Renal pelvis (tissue), 12 donors: ENCODE results near the gene RIMBP2. TPM values are rescaled to one million over a fixed set of nuclear protein-coding genes. Genes with fewer than 3 reads are reported as not detected.
A peak's percentile ranks its signal among the peaks of the same experiment; 100 is the strongest.
"Not testable (repeated sequence)": the region's sequence is repeated elsewhere in the genome, so short reads cannot be mapped to it uniquely, and the experiment has no call there.

Experiments
- DNase-seq: peaks from one replicate; pipeline ENCODE4 v3.0.0-alpha.2; 2013
- long read RNA-seq, 16 experiments: transcript quantifications; one replicate each; lab custom pipeline, GENCODE V29; 2026
- polyA plus RNA-seq, 3 donors: library from polyadenylated mRNA; unstranded; fragments of 120-200 nt; gene quantifications; one replicate each; pipeline ENCODE4 v1.2.1, GENCODE V29; 2013; ENCODE audit not compliant: insufficient read length in 3 of 3

RIMBP2 gene, protein sequence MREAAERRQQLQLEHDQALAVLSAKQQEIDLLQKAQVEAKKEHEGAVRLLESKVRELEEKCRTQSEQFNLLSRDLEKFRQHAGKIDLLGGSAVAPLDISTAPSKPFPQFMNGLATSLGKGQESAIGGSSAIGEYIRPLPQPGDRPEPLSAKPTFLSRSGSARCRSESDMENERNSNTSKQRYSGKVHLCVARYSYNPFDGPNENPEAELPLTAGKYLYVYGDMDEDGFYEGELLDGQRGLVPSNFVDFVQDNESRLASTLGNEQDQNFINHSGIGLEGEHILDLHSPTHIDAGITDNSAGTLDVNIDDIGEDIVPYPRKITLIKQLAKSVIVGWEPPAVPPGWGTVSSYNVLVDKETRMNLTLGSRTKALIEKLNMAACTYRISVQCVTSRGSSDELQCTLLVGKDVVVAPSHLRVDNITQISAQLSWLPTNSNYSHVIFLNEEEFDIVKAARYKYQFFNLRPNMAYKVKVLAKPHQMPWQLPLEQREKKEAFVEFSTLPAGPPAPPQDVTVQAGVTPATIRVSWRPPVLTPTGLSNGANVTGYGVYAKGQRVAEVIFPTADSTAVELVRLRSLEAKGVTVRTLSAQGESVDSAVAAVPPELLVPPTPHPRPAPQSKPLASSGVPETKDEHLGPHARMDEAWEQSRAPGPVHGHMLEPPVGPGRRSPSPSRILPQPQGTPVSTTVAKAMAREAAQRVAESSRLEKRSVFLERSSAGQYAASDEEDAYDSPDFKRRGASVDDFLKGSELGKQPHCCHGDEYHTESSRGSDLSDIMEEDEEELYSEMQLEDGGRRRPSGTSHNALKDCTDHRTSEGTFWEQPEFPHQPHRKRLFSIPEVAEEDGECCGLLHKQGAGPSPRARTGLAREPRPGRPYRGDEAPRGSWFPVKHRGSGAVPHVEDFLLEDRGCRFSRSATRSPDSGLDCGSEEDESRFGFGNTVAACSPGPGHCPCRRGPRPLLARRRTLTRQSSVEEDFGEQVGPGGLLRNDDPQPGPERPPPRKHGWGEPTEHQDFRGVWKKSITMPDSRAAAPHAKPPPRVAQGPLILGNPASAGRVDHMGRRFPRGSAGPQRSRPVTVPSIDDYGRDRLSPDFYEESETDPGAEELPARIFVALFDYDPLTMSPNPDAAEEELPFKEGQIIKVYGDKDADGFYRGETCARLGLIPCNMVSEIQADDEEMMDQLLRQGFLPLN (N-terminal part only)
- polyA plus RNA-seq, result 10 to 100 TPM; 16.2 to 24.9 (median 23.9) TPM
- long read RNA-seq, donor 1, result 0 reads
- long read RNA-seq, donor 2, result 0 reads
- long read RNA-seq, donor 3, result 0 reads
- long read RNA-seq, donor 4, partial matches to known transcripts, result 18 of 18 reads
- long read RNA-seq, donor 4, other reads (novel, unspliced or antisense), result 0 of 18 reads
- long read RNA-seq, donor 5, partial matches to known transcripts, result 0 of 1 reads
- long read RNA-seq, donor 5, other reads (novel, unspliced or antisense), result 0 of 1 reads
- long read RNA-seq, donor 6, partial matches to known transcripts, result 0 of 2 reads
- long read RNA-seq, donor 6, other reads (novel, unspliced or antisense), result 0 of 2 reads
- long read RNA-seq, donor 7, result 0 reads
- long read RNA-seq, donor 8, result 0 reads
- long read RNA-seq, donor 9, result 0 reads
- long read RNA-seq, donor 10, result 0 reads
- long read RNA-seq, donor 11, result 0 reads
- long read RNA-seq, donor 12, result 0 reads
- long read RNA-seq, donor 13, partial matches to known transcripts, result 20 of 21 reads
- long read RNA-seq, donor 13, other reads (novel, unspliced or antisense), result 0 of 21 reads
- long read RNA-seq, donor 14, result 0 reads
- long read RNA-seq, donor 15, result 0 reads
- long read RNA-seq, donor 16, result 0 reads

DNA sequence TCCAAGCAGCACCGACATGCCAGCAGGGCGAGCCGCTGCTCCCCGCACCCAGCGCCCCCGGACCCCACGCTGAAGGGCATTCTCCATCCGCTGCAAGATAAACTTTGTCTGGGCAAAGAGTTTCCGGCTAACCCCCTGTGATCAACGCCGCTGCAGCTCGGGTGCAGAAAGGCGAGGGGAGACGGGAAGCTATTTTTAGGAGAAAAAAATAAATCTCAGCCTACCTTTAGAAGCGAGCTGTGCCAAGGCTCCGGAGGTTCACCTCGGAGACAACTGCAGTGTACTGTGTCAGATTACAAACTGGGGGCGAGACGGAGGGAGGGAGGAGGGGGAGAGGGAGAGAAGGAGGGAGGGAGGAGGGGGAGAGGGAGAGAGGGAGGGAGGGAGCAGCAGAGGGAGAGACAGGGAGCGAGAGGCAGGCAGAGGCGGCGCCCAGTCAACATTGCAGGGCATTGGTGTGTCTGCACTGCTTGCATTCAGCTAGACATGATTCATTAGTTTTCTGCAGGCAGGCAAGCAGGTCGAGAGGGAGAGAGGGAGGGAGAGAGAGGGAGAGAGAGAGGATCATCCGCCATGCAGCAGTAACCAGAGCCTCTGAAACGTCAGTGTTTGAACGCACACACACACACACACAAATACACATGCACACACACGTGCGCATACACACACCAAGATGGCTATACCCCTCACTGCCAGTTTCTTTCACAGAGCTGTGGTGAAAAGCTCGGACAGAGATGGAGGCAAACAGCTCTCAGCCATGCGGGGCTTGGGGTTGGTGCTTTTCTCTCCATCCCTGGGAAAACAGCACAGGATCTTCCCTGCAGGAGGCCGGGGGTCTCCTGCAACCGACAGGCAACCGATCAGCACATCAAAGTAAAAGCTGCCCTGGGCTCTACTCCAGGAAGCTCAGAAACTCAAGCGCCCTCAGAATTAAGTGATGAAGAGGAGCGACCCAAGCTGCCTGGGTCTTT is at the start of gene RIMBP2:
RIMBP2 (minus strand) TSS at position 302 of the 971 bp plus-strand sequence. CDS start 237,286 bp downstream, outside the sequence.
- peak; percentile 83 for DNase-seq

DNA sequence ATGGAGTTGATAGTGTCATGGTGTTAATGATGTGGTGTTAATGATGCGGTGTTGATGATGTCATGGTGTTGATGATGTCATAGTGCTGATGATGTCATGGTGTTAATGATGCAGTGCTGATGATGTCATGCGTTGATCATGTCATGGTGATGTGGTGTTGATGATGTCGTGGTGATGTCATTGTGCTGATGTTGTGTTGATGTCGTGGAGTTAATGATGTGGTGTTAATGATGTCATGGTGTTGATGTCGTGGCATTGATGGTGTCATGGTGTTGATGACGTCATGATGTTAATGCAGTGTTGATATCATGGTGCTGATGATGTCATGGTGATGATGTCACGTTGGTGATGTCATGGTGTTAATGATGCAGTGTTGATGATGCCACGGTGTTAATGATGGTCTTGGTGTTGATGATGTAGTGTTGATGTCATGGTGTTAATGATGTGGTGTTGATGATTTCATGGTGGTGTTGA is 49.1 kb upstream of the RIMBP2 start:
- no peak for DNase-seq

DNA sequence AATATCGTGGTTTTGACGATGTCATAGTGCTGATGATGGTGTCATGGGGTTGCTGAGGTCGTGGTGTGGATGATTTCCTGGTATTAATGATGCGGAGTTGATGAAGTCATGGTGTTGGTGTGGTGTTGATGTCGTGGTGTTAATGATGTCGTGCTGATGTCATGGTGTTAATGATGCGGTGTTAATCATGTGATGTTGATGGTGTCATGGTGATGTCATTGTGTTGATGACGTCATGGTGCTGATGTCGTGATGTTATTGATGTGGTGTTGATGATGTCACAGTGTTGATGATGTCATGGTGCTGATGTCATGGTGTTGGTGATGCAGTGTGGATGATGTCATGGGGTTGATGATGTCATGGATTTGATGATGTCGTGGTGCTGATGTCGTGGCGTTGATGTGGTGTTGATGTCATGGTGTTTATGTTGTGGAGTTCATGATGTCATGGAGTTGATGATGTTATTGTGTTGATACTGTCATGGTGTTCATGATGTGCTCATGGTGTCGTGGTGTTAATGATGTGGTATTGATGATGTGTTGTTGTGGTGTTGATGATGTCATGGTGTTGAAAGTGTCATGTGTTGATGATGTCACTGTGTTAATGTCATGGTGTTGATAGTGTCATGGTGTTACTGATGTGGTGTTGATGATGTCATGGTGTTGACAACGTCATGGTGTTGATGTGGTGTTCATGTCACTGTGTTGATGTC is 48.5 kb upstream of the RIMBP2 start:
- DNase-seq, result no peak

DNA sequence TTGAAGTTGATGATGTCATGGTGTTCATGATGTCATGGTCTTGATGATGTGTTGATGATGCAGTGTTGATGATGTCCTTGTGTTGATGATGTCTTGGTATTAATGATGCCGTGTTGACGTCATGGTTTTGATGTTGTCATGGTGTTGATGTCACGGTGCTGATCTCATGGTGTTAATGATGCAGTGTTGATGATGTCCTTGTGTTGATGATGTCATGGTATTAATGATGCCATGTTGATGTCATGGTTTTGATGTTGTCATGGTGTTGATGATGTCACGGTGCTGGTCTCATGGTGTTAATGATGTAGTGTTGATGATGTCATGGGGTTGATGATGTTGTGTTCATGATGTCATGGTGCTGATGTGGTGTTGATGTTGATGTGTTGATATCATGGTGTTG is 48.0 kb upstream of the RIMBP2 start:
- DNase-seq, result no peak

DNA sequence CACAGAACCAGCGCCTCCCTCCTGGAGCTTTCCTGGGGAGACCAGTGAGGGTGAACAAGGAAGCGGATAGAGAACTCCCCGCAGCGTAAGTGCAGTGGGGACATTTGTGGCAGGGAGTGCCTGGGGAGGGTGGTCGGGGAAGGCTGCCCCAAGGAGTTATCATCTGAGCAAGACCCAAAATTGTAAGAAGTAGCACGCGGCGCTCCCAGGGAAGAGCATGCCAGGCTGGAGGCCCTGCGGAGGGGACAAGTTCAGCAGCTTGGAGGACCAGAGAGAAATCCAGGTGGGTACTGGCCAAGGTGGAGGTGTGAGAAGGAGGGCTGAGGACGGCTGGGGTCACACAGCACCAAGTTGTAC is 46.2 kb upstream of the RIMBP2 start:
- DNase-seq, result no peak

DNA sequence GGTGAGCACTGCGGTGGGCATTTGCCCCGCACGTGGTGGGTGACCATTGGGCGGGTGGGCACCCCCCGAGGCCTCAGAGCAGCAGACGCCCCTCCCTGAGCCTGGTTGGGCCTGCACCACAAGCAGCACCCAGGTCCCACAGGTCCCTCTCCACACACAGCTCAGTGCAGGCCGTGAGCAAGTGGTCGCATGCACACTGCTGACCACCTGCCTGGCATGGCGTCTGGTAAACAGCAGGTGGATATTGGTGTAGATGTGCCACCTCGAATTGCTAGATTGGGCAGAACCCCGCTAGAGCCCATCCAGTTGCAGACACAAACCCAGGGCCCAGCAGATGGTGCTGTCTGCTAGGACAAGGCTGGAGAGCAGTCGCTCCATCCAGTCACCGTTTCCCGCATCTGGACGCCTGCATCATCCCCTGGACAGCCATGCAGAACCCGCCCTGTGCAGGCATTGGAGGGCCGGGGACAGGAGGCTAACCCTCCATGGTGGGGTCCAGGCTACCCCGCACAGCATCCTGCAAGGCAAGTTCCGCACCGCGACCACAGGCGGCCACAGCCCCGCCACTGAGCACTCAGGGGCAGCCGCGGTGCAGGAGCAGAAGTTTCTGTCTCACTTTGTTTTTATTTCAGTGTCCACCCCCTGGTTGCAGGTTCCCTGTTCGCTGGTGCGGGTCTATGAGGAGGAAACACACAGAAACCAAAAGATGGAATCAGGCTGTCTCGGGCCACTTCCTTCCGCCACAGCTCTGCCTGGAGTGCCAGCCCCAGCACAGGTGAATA is 45.6 kb upstream of the RIMBP2 start:
- peak; percentile 37 for DNase-seq

DNA sequence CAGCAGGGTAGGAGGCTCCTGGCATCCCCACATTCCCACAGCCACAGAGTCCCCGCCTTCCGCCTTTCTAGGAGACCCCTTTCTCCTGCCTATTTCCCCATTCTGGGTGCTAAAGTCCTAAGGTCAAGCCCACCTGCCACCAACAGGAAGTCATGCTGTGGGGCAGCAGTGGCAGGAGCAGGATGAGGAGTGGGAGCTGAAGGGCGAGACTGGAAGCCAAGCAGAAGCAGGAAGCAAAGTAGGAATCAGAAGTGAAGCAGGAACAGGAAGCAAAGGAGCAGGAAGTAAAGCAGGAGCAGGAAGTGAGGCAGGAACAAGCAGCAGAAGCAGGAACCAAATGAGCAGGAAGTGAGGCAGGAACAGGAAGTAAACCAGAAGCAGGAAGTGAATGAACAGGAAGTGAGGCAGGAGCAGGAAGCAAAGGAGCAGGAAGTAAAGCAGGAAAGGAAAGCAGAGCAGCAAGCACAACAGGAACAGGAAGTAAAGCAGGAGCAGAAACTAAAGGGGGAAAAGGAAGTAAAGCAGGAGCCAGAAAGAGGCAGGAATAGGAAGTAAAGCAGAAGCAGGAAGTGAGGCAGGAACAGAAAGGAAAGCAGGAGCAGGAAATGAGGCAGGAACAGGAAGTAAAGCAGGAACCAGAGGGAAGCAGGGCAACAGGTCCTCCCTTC is 38.3 kb upstream of the RIMBP2 start:
- DNase-seq, result no peak

DNA sequence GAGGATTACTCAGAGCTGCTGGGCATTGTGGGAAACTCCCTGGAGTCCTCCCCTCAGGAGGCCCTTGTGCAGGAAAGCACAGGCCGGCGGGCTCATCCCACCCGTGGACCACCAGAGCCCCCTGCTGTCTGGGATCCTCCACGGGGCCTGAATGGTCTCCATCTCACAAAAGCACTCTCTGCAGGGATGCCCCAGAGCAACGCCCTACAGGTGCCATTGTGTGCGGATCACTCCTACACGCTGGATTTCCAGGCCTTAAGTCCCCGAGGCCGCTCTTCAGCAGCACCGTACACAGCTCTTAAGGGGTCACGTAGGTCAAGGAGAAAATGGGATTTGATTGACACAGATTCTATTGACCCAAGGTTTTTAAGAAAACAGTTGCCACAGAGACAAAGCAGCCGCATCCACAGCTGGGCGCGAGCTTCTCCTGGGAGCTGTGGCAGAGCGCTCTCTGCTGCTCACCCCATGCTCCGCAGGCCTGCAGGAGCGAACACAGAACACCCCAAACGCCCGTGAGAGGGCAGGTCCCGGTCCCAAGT is 36.7 kb upstream of the RIMBP2 start:
- DNase-seq, result no peak

DNA sequence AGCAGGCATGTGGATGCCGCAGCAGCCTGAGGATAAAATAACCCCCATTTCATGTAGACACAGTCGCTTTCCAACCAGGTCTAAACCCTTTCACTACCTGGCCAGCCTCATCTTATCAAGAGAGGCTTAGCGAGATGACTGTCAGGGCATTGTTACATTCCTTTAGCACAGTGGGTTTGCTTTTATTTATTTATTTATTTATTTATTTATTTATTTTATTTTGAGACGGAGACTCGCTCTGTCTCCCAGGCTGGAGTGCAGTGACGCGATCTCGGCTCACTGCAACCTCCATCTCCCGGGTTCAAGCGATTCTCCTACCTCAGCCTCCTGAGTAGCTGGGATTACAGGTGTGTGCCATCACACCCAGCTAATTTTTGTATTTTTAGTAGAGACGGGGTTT is 35.9 kb upstream of the RIMBP2 start:
- DNase-seq, result not testable (repeated sequence)

DNA sequence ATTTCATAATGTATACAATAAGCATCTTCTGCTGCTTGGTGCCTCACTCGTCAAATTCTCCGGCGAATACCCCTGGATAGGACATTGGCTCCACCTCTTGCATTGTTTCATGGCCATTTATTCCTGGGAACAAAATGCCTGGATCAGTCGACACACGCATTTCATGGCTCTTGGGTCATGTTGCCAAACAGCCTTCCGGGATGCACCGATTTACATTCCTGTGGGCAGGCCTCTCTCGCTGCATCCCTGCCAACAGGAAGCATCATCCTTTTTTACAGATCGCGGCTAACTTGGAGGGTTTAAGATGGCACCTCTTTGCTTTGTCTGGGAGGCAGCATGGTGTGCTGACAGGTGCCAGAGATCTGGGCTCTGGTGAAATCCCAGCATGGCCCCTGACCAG is 32.7 kb upstream of the RIMBP2 start:
- no peak for DNase-seq

DNA sequence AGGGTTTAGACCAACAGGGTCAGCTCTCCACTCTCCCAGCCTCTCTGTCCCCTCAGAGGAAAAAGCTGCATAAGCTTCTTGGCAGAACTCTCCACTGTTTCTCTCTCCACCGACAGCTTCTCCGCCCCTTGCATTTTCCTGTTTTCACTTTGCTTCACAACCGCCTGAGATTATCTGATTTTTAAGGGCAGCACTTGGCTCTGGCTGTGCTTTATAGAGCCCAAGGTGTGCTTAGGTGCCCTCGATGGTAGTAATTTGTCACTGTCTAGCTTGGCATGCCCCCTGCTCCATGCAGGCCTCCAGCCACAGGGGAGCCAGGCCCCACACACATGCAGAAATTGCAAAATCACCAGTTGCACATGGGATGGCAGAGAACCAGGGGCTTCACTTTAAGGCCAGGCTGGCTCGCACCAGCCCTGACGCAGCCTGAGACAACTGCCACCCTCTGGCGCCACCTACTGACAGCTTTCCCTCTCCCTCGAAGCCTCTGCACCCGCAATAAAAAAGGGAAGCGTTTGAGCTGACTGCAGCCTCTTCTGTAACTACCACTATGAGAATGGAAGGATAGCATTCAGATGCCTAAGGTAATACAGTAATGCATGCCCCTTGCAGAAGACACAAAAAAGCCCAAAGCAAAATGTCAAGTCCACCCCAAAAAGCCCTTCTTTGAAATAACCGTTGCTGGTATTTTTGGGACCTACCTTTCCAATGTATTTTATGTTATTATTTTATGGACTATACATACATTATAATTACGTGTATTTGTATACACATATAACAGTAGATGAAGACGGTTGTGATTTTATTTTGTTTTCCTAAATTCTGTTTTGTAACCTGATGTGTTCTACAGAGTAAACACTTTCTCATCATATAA is 32.0 kb upstream of the RIMBP2 start:
- DNase-seq, result peak; percentile 76

DNA sequence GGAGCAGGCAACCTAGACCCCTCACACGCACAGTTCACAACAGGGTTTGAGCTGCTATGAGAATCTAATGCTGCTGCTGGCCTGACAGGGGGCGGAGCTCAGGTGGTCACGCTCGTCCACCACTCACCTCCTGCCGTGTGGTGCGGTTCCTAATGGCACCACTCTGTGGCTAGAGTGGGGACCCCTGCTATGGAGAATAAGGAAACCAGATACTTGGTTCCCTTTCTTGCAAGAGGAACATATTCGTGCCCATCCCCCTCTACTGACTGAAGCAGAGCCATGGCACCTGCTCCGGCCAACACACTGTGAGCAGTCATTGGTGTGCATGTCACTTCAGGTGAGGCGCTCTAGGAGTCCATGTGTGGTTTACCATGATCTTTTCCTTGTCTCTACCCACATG is 30.4 kb upstream of the RIMBP2 start:
- DNase-seq, result no peak

DNA sequence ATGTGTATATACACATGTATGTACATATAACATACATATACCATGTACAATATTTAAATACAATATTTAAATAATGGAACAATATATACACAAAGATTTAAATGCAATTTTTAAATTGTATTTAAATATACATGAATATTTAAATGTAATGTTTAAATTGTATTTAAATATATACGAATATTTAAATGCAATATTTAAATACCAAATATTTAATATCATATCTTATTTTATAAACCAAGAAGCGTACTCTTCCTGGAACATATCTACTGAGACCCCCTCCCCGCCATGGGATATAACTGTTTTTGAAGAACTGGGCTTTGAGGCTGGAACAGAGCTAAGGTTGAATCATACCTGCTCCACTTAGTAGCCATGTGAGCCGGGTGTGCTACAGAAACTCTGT is 29.8 kb upstream of the RIMBP2 start:
- no peak for DNase-seq

DNA sequence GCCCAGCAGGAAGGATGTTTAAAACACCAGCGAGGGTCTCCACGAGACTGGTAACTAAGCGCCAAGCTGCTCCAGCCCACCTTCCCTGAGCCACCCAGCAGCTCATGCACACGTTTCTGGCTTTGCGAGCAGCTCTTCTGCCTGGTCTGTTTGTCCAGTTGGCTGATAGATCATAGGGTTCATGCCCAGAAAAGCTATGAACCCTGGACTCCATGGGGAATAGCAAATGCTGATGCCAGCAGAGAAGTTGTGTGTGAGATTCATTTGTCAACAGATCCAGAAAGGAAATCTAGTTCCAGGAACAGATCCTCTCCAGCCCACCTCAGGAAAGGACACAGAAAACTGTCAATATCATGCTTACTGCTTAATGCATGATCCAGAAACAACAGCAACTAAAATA is 28.2 kb upstream of the RIMBP2 start:
- no peak for DNase-seq

DNA sequence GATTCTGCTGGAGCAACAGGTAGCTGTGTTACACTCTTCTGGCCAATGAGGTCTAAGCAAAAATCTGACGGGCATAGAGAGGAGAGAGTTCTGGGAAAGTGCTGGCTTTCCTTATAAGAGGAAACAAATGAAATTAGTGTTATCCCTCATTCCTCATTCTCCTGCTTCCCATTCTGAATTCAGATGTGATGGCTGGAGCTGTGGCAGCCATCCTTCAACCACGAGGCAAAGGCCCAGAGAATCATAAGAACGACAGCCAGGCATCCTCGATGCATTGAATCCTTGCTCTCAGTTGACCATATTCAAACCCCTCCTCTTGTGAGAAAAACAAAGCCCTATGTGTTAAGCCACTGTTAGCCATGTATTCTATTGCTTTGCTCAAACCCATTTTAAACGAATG is 27.5 kb upstream of the RIMBP2 start:
- DNase-seq, result no peak

DNA sequence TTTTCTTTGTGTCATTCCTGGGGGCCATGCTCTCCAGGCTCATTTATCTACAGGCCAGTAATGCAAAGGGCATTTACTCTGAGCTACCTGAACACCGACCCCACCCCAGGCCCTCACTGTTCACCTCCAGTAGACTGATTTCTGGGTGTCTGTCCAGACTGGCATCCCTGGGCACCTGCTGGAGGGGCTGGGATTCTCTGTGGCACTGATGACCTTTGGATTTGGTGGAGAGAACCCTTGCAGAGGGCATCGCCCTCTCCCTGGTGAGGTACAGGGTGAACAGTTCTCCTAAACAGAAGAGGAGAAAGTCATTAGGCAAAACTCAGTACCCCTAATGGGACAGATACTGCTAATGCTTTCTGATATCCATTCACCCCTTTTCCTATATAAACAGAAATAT is 27.1 kb upstream of the RIMBP2 start:
- DNase-seq, result no peak
